HuH-7 (cell line): ENCODE results near the gene CTSH.
"Not testable (repeated sequence)": the region's sequence is repeated elsewhere in the genome, so short reads cannot be mapped to it uniquely, and the experiment has no call there.

Experiments used
- DNase-seq: peaks from one replicate; pipeline ENCODE4 v3.0.0; 2011; ENCODE audit warnings: low spot score

CTSH gene

DNA sequence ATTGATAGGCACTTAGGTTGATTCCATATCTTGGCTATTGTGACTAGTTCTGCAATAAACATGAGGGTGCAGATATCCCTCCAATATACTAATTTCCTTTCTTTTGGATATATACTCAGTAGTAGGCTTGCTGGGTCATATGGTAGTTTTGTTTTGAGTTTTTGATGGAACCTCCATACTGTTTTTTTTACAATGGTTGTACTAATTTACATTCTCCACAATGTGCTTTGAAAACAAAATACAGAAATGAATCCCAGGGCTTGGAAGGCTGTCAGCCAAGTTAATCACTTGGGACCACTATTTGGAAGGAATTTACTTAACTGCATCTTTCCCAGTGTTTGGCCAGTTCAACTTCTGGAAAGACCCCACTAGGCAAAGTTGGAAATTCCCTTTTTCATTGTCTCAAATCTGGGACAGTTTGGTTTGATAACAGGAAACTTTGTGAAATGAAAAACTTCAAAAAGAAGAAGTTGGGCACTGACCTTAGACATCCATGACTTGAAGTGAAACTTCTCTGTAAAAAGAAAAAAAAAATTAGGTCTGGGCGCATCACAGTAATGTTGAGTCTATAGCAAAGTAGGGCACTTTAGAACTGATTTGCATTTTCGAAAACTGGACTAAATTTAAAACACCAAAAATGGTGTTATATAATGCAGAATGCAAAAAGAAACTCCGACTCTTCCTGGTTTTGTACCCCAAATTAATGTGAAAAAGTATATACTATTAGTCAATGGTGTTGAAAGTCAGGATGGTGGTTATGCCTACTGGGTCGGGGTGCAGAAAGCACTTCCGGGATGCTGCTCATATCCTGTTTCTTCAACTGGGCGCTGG is 6.0 kb downstream of the CTSH start:
- DNase-seq: no peak

GRCh38 chr15:78937132-78937739 is 7.6 kb downstream of the CTSH start:
- DNase-seq: no peak

DNA sequence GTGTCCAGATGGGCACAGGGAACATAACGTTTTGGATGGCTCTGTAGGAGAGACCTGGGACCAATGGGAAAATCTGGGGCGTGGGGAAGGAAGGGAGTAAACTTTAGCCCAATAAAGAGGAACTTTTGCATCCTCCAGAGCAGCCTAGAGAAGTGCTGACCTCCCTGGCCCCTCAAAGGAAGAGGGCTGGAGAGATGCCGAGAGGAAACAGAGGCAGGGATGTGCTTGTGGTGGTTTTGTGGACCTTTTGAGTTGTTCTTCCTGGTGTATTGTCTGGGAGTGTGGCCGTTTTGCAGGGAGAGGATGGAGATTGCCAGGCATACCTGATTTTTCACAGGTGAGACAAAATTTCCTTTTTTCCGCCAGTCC is 10.2 kb downstream of the CTSH start:
- no peak for DNase-seq

GRCh38 chr15:78933823-78934654 is 10.8 kb downstream of the CTSH start:
- DNase-seq: no peak

GRCh38 chr15:78933187-78933822 is 11.5 kb downstream of the CTSH start:
- no peak for DNase-seq

- no peak for DNase-seq
Observed at GRCh38 chr15:78932258-78932808, 12.5 kb downstream of the CTSH start.

DNA sequence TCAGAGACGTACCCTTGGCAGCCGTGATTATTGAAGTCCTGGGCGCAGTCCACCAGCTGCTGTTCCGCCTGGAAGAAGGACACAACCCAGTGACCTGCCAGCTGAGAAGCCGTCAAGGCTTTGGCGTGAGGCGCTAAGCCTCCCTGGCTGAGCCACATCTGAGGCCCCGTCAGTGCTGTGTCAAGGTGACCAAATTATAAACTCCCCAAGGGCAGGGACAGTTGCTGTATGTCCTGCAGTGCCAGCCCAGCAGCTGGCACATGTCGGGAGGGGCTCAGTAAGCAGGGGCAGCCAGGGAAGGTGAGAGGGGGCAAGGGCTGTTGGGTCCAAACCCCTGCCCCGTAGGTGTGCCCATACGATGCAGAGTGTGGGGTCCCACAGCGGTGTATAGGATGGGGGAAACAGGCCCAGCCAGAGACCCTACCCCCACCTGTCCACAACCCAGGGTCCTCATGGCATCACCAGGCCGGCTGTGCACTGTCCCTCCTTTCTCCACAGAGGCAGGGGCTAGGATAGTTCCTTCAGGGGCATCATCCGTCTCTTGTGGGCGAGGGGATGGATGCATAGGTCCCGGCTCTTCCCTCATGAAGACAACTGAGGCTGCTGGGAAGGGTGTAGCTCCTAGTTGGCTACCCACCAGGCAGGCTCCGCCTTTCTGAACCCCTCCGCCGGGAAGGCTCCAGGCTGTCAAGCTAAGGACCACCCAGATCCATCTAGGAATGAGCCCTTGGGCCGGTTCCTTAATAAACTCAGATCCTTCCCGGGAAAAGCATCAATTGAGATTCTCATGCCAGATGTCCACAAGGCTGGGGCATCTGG is 13.2 kb downstream of the CTSH start:
- DNase-seq: no peak

DNA sequence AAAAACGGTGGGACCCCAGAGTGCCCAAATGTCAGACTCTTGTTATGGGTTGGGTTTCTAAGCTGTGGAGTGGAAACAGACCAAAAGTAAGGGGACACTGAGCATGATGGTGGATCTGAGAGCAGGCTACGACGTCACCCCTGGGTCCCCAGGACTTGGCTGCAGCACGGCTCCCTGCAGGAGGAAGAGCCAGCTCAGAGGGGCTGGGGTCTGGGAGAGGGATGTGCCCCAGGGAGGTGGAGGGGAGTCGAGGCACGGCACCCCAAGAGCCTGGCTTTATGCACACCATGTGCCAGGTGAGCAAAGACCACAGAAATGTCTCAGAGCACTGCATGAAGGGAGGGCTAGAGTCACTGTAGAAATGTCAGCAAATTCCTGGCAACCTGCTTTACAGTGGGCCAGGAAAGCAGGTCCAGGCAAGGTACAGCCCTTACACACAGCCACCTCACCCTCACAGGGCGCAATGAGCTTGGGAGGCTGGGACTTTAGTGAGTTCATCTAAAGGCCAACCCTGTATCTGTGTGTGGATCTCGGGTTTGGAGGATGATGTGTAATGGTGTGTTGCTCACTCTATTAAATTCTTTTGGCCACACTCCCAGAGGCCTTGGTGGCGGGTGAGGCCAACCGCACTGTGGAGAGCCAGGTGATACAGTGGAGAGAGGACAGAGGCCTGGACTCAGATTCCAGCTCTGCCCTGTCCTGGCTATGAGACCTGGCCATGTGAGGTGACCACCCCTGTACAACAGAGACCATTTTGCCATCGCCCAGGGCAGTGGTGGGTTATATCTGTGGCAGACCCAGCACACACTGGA is 14.1 kb downstream of the CTSH start:
- DNase-seq: no peak

DNA sequence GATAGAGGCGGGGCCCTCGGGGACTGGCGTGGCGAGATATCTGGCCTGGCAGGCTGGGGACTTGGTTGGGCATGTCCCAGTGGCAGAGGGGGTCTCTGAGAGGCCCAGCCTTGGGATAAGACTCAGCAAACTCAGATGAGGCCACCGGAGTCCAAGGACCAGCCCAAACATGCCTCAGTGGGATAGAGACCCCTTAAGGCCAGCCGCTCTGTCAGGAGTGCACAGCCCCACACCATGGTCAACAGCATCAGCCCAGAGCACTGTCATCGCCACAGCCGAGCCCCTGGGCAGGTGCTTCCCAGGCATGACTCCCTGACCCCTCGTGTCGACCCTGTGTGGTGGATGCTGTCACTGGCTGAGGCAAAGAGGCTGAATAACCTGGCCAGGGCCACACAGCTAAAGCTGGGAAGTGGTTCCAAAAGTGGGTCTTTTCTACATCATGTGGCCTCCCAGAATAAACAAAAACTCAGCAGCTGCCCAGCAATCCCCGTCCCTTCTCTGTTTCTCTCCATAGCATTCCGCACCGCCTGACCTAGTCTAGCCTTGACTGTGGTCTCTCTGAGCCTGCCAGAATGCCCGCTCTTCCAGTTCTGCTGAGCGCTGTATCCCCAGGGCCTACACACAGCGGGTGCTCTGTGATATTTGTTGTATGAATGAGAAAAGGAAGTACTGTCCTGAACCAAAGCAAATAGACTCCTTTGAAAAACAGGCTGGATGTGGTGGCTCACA is 15.1 kb downstream of the CTSH start:
- no peak for DNase-seq

DNA sequence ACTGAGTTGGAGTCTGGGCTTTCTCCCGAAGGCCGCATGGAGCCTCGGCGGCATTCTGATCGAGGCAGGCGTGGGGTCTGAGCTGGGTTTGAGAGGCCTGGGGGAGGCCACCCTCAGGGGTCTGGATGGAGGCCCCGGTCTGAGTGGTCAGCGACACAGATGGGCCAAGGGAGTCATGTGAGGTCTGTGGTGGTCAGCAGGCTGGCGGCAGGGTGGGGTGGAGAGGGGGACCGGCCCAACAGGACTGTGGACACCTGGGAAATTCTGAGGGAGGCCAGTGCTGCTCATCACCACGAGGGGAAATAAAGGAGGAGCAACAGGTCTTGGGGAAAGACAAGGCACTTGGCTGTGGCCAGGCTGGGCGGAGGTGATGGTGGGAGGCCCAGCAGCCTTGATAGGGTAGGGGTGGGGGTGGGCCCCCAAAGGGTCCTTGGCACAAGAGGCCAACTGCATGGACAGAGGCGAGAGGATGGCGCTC is 16.2 kb downstream of the CTSH start:
- no peak for DNase-seq

DNA sequence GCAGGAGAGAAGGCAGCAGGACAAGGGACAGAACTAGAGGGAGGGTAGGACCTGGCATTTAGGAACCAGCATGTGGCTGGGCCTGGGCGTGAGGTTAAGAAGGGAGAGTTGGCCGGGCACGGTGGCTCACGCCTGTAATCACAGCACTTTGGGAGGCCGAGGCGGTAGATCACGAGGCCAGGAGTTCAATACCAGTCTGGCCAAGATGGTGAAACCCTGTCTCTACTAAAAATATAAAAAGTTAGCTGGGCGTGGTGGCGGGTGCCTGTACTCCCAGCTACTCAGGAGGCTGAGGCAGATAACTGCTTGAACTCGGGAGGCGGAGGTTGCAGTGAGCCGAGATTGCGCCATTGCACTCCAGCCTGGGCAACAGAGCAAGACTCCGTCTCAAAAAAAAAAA is 16.7 kb downstream of the CTSH start:
- DNase-seq: not testable (repeated sequence)

- no peak for DNase-seq
Observed at GRCh38 chr15:78927077-78927790, 17.6 kb downstream of the CTSH start.

DNA sequence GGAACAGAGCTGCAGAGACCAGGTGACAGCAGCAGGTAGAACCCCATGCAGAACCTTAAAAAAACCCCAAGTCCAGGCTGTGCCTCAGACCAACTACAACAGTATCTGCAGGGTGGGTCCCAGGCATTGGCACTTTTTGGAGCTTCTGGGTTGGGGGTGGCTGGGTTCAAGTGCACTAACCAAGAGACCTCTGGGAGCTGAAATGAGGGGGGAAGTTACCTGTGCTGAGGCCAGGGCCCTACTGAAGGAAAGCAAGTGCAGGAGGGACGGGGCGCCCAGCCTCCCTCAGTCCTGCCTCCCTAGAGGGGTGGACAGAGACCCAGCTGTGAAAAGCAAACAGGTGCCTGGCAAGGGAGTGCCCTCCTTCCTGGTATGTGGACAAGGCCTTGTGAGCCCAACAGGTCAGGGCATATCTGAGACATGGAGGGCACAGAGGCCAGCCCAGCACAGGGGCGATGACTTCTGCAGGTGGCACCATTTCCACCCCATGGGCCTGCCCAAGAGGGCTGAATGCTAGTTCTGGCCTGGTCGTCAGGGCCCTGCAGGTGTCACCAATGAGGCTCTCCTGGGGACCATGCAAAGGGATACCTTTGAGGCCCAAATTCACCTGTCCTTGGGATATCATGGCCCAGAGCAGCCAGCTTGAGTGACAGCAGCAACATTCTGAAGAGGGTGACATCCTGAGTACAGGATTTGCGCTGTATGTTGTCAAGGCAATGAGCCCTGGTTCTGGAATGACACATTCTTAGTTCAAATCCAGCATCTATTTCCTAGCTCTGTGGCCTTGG is 18.7 kb downstream of the CTSH start:
- no peak for DNase-seq

GRCh38 chr15:78925076-78925624 is 19.7 kb downstream of the CTSH start:
- no peak for DNase-seq

DNA sequence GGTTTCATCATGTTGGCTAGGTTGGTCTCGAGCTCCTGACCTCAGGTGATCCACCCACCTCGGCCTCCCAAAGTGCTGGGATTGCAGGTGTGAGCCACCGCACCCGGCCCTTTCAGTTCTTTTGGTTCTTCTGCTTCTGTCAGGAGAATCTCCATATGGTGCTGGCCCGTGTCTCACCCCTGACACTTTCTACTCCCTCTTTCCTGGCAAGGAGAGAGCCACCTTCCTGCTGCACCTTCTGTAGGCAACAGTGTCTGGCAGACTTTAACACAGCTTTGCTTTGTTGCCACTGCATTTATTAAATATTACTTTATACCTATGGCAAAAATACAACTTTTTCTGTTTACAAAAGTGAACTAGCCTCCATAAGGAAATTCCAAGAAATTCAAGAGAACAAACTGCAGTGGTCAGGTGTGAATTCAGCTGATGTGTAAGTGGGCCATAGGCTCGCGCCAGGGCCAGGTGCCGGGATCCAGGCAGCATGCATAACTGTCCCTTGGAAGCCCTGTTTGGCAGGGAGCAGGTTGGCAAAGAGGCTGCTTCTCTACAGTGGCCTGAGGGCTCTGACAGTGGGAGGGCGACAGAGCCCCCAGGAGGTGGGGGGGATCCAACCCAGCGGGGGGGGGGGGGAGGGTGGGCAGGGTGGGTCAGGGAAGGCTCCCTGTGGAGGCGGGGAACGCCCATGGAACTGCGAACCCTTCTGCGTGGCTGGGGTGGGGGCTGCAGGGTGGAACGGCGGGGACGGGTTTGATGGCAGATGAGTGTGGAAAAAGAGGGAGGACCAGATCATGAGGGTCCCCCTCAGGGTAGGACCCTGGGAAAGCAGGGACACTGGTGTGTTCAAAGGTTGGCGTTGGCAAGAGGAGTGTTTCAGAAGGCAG is 21.1 kb downstream of the CTSH start:
- DNase-seq: no peak

DNA sequence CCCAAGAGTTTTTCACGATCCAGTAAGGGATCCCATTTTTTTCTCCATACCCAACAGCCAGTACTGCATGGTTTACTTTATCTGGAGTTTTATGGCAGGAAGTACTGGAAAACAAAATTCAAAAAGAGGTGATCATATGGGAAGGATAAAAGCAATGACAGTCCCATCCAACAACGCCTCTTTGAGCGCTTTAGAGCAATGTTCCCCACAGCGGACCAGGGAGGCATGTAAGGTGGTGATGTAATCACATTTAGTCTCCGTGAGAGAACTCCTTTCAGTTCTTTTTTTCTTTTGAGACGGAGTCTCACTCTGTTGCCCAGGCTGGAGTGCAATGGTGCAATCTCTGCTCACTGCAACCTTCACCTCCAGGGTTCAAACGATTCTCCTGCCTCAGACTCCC is 21.8 kb downstream of the CTSH start:
- no peak for DNase-seq

DNA sequence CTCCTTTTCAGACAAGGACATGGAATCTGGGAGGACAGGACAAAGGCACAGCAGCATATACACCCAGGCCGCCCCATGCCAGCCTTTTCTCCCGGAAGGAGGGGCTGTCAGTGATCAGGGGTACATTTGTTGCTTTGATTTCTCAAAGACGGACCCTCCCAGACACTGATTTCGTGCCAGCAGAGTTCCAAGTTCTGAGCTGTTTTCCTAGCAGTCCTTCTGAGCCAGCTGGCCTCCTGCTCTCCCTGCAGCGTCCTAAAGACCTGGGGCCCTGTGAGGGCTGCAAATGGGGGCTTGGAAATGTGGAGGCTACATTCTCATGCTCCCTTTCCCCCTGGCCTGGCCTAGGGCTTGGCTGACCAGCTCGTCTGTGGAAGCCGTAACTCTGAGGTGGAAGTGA is 22.3 kb downstream of the CTSH start:
- DNase-seq: no peak
